ENCODE data around the gene ROBO2.

Gene ROBO2

DNA sequence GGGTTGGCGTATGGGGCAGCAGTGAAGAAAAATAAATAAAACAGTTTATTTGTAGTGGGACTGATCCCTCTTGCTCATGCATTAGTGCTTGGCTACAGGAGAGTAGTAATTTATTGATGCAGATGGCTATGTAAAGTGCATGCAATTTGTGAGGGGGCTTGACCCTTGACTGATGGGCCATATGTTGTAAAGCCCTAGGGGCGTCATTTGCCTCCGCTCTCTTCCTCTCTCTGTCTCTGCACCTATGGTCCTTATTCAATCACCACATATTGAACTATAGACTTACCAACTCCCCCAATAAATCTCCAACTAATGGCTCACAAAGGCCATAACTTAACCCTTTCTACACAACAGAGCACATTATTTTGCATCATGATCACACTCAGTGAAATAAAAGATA lies 227.7 kb downstream of the ROBO2 start:
- no peak for DNase-seq

DNA sequence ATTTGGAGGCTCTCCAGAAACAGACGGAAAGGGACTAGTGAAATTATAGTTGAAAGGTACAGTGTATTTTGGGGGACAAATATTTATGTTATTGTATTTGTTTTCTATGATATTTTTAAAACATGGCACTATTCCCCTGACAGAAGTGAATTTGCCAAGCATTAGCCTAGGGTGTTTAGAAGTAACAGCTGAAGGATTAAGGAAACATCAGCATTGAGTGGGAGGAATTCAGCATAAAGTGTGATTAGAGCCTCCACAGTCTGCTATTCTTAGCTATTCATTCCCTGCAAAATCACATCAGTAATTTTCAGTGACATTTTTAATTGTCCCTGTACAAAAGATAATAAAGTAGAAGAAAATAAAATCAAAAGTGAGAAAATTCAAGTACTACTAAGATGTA lies 231.4 kb downstream of the ROBO2 start:
- DNase-seq = no peak

GRCh38 chr3:77271711-77272110 lies 231.8 kb downstream of the ROBO2 start:
- DNase-seq = no peak

GRCh38 chr3:77279276-77279675 lies 239.4 kb downstream of the ROBO2 start:
- no peak for DNase-seq

GRCh38 chr3:77281721-77282120 lies 241.8 kb downstream of the ROBO2 start:
- no peak for DNase-seq

- no peak for DNase-seq
Measured at GRCh38 chr3:77283108-77283507, 243.2 kb downstream of the ROBO2 start.

GRCh38 chr3:77288348-77288747 lies 248.4 kb downstream of the ROBO2 start:
- DNase-seq = no peak

DNA sequence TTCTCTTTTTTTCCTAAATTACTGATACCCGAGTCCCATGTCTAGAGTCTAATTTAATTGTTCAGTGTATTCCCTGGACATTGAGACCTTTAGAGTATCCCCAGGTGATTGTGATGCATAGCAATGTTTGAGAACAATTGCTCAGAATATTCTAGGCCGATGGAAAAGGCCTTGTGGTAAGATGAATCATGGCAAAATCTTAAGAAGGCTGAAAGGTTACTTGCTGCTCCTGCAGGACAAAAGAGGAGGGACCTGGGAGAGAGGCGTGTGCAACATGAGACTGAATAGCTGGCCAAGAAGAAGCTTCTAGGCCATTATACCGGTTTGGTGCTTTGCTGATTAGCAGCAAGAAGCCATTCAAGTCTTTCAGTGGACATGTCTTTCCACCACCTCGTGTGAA lies 256.6 kb downstream of the ROBO2 start:
- peak in 1 of 2 experiments; percentile 7 for DNase-seq

DNA sequence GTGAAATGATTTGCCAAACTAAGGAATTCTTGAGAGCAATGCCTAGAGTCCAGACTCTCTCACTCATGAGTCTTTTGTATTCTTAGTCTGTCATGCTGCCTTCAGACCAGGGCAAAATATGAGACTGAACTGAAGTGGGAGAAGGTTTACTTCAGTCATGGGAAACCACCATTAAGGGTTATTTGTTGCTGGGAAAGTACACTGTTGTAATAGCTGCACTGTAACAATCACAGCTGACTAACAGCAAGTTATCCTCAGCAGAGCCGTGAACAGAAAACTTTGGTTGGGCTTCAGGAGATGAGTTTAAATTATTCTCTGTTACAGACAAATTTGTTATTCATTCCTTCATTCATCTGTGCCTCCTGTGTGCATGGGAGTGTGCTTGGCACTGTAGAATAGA lies 258.5 kb downstream of the ROBO2 start:
- DNase-seq = no peak

DNA sequence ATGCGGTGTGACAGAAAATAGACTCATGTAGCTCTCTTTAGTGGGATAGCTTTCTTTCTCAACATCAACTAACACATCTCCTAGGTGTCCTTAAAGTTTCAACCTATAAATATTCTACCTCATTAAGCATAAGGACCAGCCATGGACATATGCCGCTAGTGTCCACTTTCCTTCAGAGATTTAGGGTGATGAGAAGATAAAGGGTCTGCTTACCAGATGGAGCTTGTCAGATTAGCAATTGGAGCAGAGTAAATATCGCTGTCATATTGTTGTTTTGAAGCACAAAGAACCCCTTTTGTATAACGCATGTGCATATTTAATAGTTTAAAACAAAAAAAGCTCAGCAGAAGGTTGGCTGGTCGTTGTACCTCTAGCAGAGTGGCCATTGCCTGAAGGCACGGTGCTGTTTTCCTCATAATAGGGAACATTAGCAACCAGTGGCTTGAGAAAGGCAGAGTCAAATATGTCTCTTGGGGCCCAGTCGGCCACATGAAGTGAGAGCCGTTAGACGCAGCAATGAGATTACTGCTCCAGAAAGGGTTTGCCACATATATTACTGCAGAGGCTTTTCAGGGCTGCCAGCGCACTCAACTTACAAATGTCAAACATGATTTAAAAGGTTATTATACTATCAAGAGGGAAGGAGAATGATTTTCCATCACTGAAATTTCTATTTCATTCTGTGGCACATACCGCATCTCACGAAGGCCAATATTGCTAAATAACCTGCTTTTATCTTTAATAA lies 264.2 kb downstream of the ROBO2 start:
- no peak for DNase-seq

GRCh38 chr3:77304700-77305021 lies 264.8 kb downstream of the ROBO2 start:
- no peak for DNase-seq

DNA sequence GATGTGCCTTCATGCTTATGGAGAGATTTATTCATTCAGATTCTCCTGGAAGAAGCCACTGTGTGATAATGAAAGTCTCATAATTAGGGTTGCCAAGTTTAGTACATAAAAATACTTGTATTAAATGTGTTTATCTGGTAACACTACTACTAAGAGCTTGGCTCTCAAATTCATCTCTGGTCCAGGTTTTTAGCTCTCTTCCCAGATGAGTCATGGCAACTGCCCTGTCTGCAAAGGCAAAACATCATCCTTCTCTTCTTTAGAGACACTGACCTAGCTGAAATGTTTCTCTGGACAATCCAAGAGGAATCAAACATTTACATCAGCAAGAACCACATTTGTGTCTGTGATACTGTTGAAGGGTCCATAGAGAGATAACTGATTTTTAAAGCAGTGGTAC lies 269.6 kb downstream of the ROBO2 start:
- no peak for DNase-seq

DNA sequence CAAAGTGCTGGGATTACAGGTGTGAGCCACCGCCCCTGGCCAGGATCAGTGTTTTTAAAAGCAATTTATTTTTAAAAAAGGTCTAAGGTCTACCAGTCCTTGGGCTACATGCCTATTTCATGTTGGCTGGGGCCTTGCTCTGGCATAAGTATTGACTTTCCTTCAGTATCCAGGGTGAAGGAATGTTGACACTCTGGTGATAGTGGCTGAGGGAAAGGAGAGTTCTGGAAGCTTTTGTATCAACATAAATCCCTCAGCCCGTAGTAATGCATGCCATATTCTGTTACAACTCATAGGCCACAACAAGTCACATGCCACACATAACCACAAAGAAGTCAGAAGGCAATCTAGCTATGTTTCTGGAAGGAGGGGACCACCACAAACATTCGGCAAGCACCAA lies 273.9 kb downstream of the ROBO2 start:
- DNase-seq = no peak

DNA sequence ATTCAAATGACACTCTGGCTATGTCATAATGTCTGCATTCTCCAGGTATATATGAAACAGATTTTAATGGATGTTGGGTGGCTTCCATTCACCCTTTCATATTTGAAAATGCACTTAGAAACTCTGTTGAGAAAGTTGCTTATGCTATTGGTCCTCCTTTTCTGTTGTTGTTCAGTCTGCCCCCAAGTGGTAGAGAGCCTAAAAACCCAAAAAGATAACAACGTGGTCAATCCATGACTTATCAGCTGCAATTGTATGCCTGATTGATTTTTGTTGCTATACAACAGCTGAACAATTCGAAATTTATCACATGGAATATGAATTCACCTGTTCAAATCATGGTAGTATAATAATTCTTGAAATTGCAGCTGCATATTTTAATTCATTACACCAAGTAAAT lies 279.8 kb downstream of the ROBO2 start:
- DNase-seq = peak; percentile 32 to 61

DNA sequence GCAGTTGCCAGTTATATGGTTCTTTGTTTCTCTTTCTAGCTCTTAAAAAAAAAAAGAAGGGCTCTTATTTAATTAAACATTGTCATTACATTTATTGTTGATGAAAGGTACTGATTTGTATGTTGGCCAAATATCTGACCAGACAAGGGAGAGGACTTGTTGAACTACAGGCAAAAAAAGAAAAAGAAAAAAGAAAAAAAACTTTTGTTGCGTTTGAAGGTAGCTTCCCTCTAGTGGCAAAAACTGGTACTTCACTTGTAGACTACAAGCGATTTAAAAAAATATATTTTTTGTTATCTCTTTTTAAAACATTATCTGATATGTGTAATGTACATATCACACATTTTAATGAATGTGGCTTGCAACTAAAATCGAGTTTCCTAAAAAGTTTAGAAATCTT lies 280.6 kb downstream of the ROBO2 start:
- DNase-seq = peak; percentile 70 to 73

DNA sequence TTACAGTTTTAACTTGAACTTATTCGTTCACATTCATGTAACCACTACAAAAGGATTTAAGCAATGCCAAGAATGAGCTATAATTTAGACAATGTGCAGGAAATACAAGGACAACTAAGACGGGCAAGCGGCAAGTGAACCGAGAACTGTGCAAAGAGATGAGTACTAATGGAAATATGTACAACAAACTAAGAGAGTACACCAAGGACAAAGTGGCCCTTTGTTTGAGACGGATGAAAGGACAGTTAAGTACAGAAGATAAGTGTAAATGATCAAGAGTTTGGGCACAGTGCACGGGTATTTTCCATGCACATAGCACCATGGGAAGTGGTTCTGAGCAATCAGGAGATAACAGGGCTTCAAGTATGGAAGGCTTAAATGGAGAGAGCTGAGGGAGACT lies 281.7 kb downstream of the ROBO2 start:
- DNase-seq = no peak

GRCh38 chr3:77323626-77324025 lies 283.7 kb downstream of the ROBO2 start:
- no peak for DNase-seq

- DNase-seq = no peak
Measured at GRCh38 chr3:77324105-77324504, 284.2 kb downstream of the ROBO2 start.

DNA sequence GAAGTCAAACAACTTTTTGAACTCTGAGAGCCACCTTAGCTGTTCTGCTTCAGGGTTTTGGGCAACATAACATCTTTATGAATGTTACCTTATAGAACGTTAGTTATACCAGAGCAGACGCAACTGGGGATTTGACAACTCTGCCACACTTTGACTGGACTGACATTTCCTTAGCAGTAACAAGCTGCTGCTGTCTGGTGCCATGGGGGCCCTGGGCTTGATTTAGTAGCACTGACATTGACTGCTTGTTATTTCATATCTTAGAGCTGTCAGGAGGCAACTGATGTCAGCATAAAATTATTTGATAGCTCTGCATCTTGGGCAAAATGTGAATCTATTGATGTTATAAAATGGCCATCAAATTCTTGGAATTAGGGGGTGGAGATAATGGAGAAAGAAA lies 285.4 kb downstream of the ROBO2 start:
- no peak for DNase-seq

DNA sequence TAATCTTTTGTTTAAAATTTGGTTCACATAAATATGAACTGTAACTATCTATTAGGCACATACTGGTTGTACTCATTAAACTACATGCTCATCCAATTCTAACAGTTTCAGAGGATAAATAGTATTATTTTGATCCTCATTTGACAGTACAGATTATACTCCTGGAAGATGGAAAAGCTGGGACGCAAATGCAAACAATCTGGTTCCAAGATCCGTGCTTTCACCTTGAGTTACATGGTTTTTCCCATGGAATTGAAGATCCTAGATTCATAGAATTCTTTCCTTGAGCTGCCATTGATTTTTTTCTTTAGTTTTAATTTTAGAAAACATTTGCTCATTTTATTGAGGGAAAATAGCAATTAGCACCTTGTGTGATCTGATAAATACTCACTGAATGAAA lies 285.8 kb downstream of the ROBO2 start:
- DNase-seq = no peak

DNA sequence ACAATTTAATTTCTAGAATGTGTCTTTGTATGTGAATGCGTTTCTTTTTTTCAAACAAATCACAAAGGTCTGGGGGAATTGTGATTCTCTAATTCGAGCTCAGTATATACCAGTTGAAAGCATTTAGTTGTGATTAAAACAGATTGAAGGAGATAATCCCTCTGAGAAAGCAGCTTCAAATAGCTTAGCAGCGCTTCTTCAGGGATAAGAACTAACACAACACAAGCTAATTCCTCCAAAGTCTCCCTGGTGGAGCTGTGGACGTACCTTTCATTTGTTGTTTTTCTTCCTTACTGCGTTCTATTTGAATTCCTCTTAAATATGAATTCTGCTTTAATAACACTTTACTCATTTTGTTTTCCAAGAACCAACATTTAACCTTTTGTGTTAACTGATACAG lies 286.7 kb downstream of the ROBO2 start:
- no peak for DNase-seq

GRCh38 chr3:77328690-77329089 lies 288.8 kb downstream of the ROBO2 start:
- DNase-seq = no peak

GRCh38 chr3:77329116-77329515 lies 289.2 kb downstream of the ROBO2 start:
- no peak for DNase-seq

DNA sequence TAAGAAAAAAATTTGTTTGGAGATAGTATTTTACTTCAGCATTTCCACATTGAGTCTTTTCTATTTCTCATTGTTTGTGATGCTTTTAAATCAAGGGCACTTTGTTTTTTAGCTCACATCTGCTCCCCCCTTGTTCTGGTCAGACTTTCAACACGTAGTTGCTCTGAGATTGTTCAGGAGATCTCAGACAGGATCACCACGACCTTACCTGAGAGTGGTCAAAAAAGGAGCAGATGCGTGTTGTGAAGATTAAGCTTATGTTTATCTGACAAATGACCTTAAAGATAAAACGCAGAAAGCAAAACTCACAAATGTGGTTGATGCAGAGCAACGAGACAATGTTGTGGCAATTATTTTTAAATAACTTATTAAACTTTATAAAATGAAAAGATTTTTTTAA lies 298.3 kb downstream of the ROBO2 start:
- DNase-seq = no peak

- DNase-seq = no peak
Measured at GRCh38 chr3:77342027-77342426, 302.1 kb downstream of the ROBO2 start.

- DNase-seq = no peak
Measured at GRCh38 chr3:77342688-77343087, 302.8 kb downstream of the ROBO2 start.
